HCT116 (cell line): ENCODE measurements around the gene CLASP1. TPM values are rescaled to one million over a fixed set of nuclear protein-coding genes. Genes with fewer than 3 reads are reported as not detected.

Experiments
- ATAC-seq: fragments of 200-7000 bp; cut with Tn5 transposase; 2 replicates; pipeline ENCODE4 v1.9.1; 2020; ENCODE audit warnings: mild to moderate bottlenecking, moderate library complexity
- BruUV-seq: library from RNA; stranded (reverse); fragments of 400-500 nt; replicated peaks from 2 replicates; lab custom pipeline; 2021; lab: Mats Ljungman, UMichigan
- CTCF ChIA-PET: fragments of 300-600 bp; sonication (Branson Sonifier 250); formaldehyde crosslinking; loops from one replicate; lab custom pipeline; 2021; ENCODE audit warnings: antibody characterized with exemption; lab: Charles Lee
- POLR2A ChIA-PET: fragments of 300-600, 350-600 bp; sonication (Branson Sonifier 250); formaldehyde crosslinking; loops from one replicate; lab custom pipeline; 2021; ENCODE audit warnings: antibody characterized with exemption; lab: Charles Lee
- RAD21 ChIA-PET, 2 experiments: fragments of 300-600 bp; sonication (Branson Sonifier 250); formaldehyde crosslinking; loops; one replicate each; lab custom pipeline; 2023; ENCODE audit warnings: low total read pairs in 2 of 2; ENCODE audit not compliant: uncharacterized antibody in 2 of 2, unreplicated experiment in 2 of 2, low non-redundant PET in 1 of 2; lab: Charles Lee
- DNase-seq: peaks from one replicate; pipeline ENCODE4 v3.0.0-alpha.2; 2010; ENCODE audit warnings: low read depth, low spot score
- H2AFZ ChIP-seq: fragments of 200-600 bp; shearing (Covaris generic), sonication (generic); 2 replicates; pipeline ENCODE4 v1.6.1; 2017; ENCODE audit warnings: low read depth, mixed run types, mixed read lengths, antibody characterized with exemption, low read length; ENCODE audit not compliant: poor library complexity, severe bottlenecking
- H3K27ac ChIP-seq: 2 replicates; pipeline ENCODE4 v1.5.1; 2012; ENCODE audit warnings: low read depth, low read length
- H3K27me3 ChIP-seq: fragments of 200-600 bp; sonication (generic); 2 replicates; pipeline ENCODE4 v1.6.1; 2016; ENCODE audit warnings: mixed run types, low read length, mixed read lengths; ENCODE audit not compliant: insufficient read depth
- H3K36me3 ChIP-seq, 2 experiments: fragments of 200-500 bp in 1 of 2; fragments of 200-600 bp in 1 of 2; sonication (Bioruptor generic) in 1 of 2; sonication (generic) in 1 of 2; 2 replicates each; pipeline versions ENCODE4 v1.5.1 to v1.6.1; 2014 to 2016; ENCODE audit warnings: low read length in 2 of 2, inconsistent platforms in 1 of 2, mixed read lengths in 1 of 2, mixed run types in 1 of 2; ENCODE audit not compliant: insufficient read depth in 2 of 2, control insufficient read depth in 1 of 2
- H3K4me1 ChIP-seq, 2 experiments: fragments of 200-600 bp in 1 of 2; sonication (generic) in 1 of 2; 2 replicates each; pipeline versions ENCODE4 v1.5.1 to v1.6.1; 2012 to 2017; ENCODE audit warnings: low read length in 2 of 2, inconsistent platforms in 1 of 2, mild to moderate bottlenecking in 1 of 2, mixed read lengths in 1 of 2, mixed run types in 1 of 2, moderate library complexity in 1 of 2; ENCODE audit not compliant: insufficient read depth in 2 of 2, control insufficient read depth in 1 of 2
- H3K4me2 ChIP-seq: fragments of 200-600 bp; sonication (generic); 2 replicates; pipeline ENCODE4 v1.6.1; 2017; ENCODE audit warnings: mixed run types, low read length, mixed read lengths
- H3K4me3 ChIP-seq, 2 experiments: fragments of 200-600 bp in 1 of 2; sonication (generic) in 1 of 2; replicated peaks in 1 of 2; 2 replicates each; pipeline ENCODE4 v1.5.1; 2011 to 2016; ENCODE audit warnings: low read length in 2 of 2, control low read depth in 1 of 2, low read depth in 1 of 2, mild to moderate bottlenecking in 1 of 2, mixed read lengths in 1 of 2, mixed run types in 1 of 2
- H3K79me2 ChIP-seq: fragments of 200-600 bp; sonication (generic); 2 replicates; pipeline ENCODE4 v1.6.1; 2017; ENCODE audit warnings: mild to moderate bottlenecking, mixed run types, low read length, moderate library complexity, mixed read lengths; ENCODE audit not compliant: insufficient read depth
- H3K9ac ChIP-seq: fragments of 200-600 bp; sonication (generic); 2 replicates; pipeline ENCODE4 v1.6.1; 2016; ENCODE audit warnings: low read length, mixed read lengths
- H3K9me2 ChIP-seq: fragments of 200-600 bp; sonication (generic), shearing (Covaris generic); 2 replicates; pipeline ENCODE4 v1.6.1; 2017; ENCODE audit warnings: mixed run types, mild to moderate bottlenecking, moderate library complexity; ENCODE audit not compliant: insufficient read depth
- H3K9me3 ChIP-seq, 2 experiments: fragments of 200-500 bp in 1 of 2; fragments of 200-600 bp in 1 of 2; sonication (Bioruptor generic) in 1 of 2; sonication (generic) in 1 of 2; 2 replicates each; pipeline ENCODE4 v1.6.1; 2014 to 2017; ENCODE audit warnings: low read length in 2 of 2, mixed read lengths in 2 of 2, inconsistent platforms in 1 of 2, low read depth in 1 of 2, mild to moderate bottlenecking in 1 of 2, mixed run types in 1 of 2, moderate library complexity in 1 of 2; ENCODE audit not compliant: control insufficient read depth in 1 of 2, insufficient read depth in 1 of 2
- H4K20me1 ChIP-seq: fragments of 200-600 bp; sonication (generic), shearing (Covaris generic); 2 replicates; pipeline ENCODE4 v1.6.1; 2017; ENCODE audit warnings: mixed run types, mild to moderate bottlenecking, moderate library complexity; ENCODE audit not compliant: insufficient read depth
- CBX3 ChIP-seq: IDR thresholded peaks from 2 replicates; pipeline ENCODE4 v1.6.1; 2012; ENCODE audit warnings: low read depth
- EGR1 ChIP-seq: IDR thresholded peaks from 2 replicates; pipeline ENCODE4 v1.6.1; 2012; ENCODE audit warnings: low read depth
- ELF1 ChIP-seq: IDR thresholded peaks from 2 replicates; pipeline ENCODE4 v1.6.1; 2012; ENCODE audit warnings: low read depth, borderline replicate concordance
- EZH2 ChIP-seq: fragments of 200-600 bp; sonication (generic); IDR thresholded peaks from 2 replicates; pipeline ENCODE4 v1.6.1; 2017; ENCODE audit warnings: antibody characterized with exemption, mixed run types
- EZH2phosphoT487 ChIP-seq: fragments of 200-600 bp; IDR thresholded peaks from 2 replicates; pipeline ENCODE4 v1.6.1; 2018; ENCODE audit warnings: antibody characterized with exemption, borderline replicate concordance
- FOSL1 ChIP-seq: IDR thresholded peaks from 2 replicates; pipeline ENCODE4 v1.6.1; 2012; ENCODE audit warnings: low read depth
- JUND ChIP-seq: IDR thresholded peaks from 2 replicates; pipeline ENCODE4 v1.6.1; 2012
- POLR2AphosphoS5 ChIP-seq: IDR thresholded peaks from 2 replicates; pipeline ENCODE4 v1.6.1; 2011; ENCODE audit warnings: mild to moderate bottlenecking, low read depth, low read length, moderate library complexity
- REST ChIP-seq: IDR thresholded peaks from 2 replicates; pipeline ENCODE4 v1.6.1; 2012; ENCODE audit warnings: low read depth
- SIN3A ChIP-seq: IDR thresholded peaks from 2 replicates; pipeline ENCODE4 v1.6.1; 2012; ENCODE audit warnings: low read depth
- SP1 ChIP-seq: IDR thresholded peaks from 2 replicates; pipeline ENCODE4 v1.6.1; 2012; ENCODE audit warnings: low read depth
- SRF ChIP-seq: IDR thresholded peaks from 2 replicates; pipeline ENCODE4 v1.6.1; 2012; ENCODE audit warnings: low read depth
- TCF7L2 ChIP-seq: IDR thresholded peaks from 2 replicates; pipeline ENCODE4 v1.7.0; 2011; ENCODE audit warnings: borderline replicate concordance, inconsistent platforms; ENCODE audit not compliant: insufficient read depth, insufficient read length; ENCODE audit errors: extremely low read depth
- YY1 ChIP-seq: IDR thresholded peaks from 2 replicates; pipeline ENCODE4 v1.6.1; 2011; ENCODE audit warnings: low read length, low read depth, moderate library complexity, mild to moderate bottlenecking; ENCODE audit not compliant: insufficient replicate concordance; ENCODE audit errors: extremely low read depth
- ZBTB33 ChIP-seq: IDR thresholded peaks from 2 replicates; pipeline ENCODE4 v1.6.1; 2011; ENCODE audit warnings: mild to moderate bottlenecking, low read length, moderate library complexity; ENCODE audit not compliant: insufficient replicate concordance; ENCODE audit errors: extremely low read depth
- ZFX ChIP-seq: fragments of 450-650 bp; IDR thresholded peaks from 2 replicates; pipeline ENCODE4 v1.6.1; 2017
- intact Hi-C: fragments of 100-400 bp; cut with micrococcal nuclease; formaldehyde crosslinking; loops from 2 replicates; pipeline ENCODE4 v1.10.0; 2022
- total RNA-seq: library from RNA; stranded (reverse); gene quantifications from one replicate; pipeline ENCODE4 v1.2.1, GENCODE V29; 2021; ENCODE audit not compliant: unreplicated experiment
- TF ChIP-seq, protein P1 (sequence below), 3 experiments: fragments of 200-600 bp in 1 of 3; sonication (generic) in 1 of 3; IDR thresholded peaks in 2 of 3; conservative IDR thresholded peaks in 1 of 3; 2 replicates each; pipeline ENCODE4 v1.5.1; 2012 to 2017; ENCODE audit warnings: low read depth in 2 of 3, low read length in 2 of 3, antibody characterized with exemption in 1 of 3, borderline replicate concordance in 1 of 3, control low read depth in 1 of 3, mild to moderate bottlenecking in 1 of 3, mixed read lengths in 1 of 3, mixed run types in 1 of 3, moderate library complexity in 1 of 3; ENCODE audit not compliant: insufficient read depth in 1 of 3
- TF ChIP-seq, protein P2 (sequence below): IDR thresholded peaks from 2 replicates; pipeline ENCODE4 v1.6.1; 2012
- TF ChIP-seq, protein P3 (sequence below): IDR thresholded peaks from 2 replicates; pipeline ENCODE4 v1.6.1; 2012

Gene CLASP1
- total RNA-seq, 1 experiment from 2014 or later = 41.9 TPM

GRCh38 chr2:121513597-121514333, 135.5 kb downstream of the CLASP1 start:
- Histone ChIP-seq H2AFZ (no peak overlapping the region), H3K4me2 (no peak overlapping the region), H3K4me1 (no peaks in the 10 kb centered on the region), H3K79me2 (0 out of 2 replicates have a peak, but pooled peaks cover 4% of the 10 kb centered on the region), H3K27ac (no peak overlapping the region), H3K9me3 (no peaks in the 10 kb centered on the region), H3K9ac (no peak overlapping the region), H3K4me3 (no peak overlapping the region), H4K20me1 (no peaks in the 10 kb centered on the region; the same call in 1 of the 2 replicates), H3K36me3 (peaks cover 14 to 17% of the 10 kb centered on the region in 2 experiments; a peak in 2 of 4 replicates), H3K27me3 (no peaks in the 10 kb centered on the region), H3K9me2 (no peaks in the 10 kb centered on the region)
- ChIA-PET POLR2A (no interaction called here), RAD21 (no interaction called here), CTCF (no interaction called here)
- no TSS peak for BruUV-seq
- DNase-seq (no peak), ATAC-seq (no peak)
- intact Hi-C loops = no loop called here
- TF ChIP-seq SRF (no peak), TCF7L2 (no peak), FOSL1 (no peak), YY1 (no peak), EZH2 (no peak), SIN3A (no peak), SP1 (no peak), REST (no peak), EZH2phosphoT487 (no peak), ELF1 (no peak), ZFX (no peak), CBX3 (no peak), EGR1 (no peak), ZBTB33 (no peak), POLR2AphosphoS5 (no peak), JUND (no peak)
- TF ChIP-seq, protein P1, sequence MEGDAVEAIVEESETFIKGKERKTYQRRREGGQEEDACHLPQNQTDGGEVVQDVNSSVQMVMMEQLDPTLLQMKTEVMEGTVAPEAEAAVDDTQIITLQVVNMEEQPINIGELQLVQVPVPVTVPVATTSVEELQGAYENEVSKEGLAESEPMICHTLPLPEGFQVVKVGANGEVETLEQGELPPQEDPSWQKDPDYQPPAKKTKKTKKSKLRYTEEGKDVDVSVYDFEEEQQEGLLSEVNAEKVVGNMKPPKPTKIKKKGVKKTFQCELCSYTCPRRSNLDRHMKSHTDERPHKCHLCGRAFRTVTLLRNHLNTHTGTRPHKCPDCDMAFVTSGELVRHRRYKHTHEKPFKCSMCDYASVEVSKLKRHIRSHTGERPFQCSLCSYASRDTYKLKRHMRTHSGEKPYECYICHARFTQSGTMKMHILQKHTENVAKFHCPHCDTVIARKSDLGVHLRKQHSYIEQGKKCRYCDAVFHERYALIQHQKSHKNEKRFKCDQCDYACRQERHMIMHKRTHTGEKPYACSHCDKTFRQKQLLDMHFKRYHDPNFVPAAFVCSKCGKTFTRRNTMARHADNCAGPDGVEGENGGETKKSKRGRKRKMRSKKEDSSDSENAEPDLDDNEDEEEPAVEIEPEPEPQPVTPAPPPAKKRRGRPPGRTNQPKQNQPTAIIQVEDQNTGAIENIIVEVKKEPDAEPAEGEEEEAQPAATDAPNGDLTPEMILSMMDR (IDR thresholded peaks at IDR 0.05 in 2 of 3, conservative IDR thresholded peaks at IDR 0.05 in 1 of 3; ENCODE audit: borderline replicate concordance in 1 of 3, insufficient read depth in 1 of 3, low read depth in 2 of 3, low read length in 2 of 3) = no peak
- TF ChIP-seq, protein P2, sequence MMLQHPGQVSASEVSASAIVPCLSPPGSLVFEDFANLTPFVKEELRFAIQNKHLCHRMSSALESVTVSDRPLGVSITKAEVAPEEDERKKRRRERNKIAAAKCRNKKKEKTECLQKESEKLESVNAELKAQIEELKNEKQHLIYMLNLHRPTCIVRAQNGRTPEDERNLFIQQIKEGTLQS = no peak
- TF ChIP-seq, protein P3, sequence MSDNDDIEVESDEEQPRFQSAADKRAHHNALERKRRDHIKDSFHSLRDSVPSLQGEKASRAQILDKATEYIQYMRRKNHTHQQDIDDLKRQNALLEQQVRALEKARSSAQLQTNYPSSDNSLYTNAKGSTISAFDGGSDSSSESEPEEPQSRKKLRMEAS = no peak
